GM18499 (cell line): ENCODE results near the gene NRP2.

ENCODE experiments used
- ATAC-seq: cut with Tn5 transposase; IDR thresholded peaks from one replicate; pipeline ENCODE4 v1.9.1; 2021; ENCODE audit warnings: moderate number of reproducible peaks; ENCODE audit not compliant: insufficient read depth, unreplicated experiment

The NRP2 gene

GRCh38 chr2:205685314-205686055 is 3.2 kb downstream of the NRP2 start:
- no peak for ATAC-seq

- ATAC-seq: no peak
Observed at GRCh38 chr2:205686056-205686782, 3.9 kb downstream of the NRP2 start.

GRCh38 chr2:205686783-205687640 is 4.7 kb downstream of the NRP2 start:
- ATAC-seq: no peak

GRCh38 chr2:205687641-205687956 is 5.3 kb downstream of the NRP2 start:
- ATAC-seq: no peak

- ATAC-seq: no peak
Observed at GRCh38 chr2:205688417-205689200, 6.3 kb downstream of the NRP2 start.

GRCh38 chr2:205689820-205690219 is 7.5 kb downstream of the NRP2 start:
- ATAC-seq: no peak

- ATAC-seq: no peak
Observed at GRCh38 chr2:205692104-205692503, 9.8 kb downstream of the NRP2 start.

- ATAC-seq: no peak
Observed at GRCh38 chr2:205694256-205694655, 12.0 kb downstream of the NRP2 start.

- no peak for ATAC-seq
Observed at GRCh38 chr2:205695460-205695991, 13.2 kb downstream of the NRP2 start.

- no peak for ATAC-seq
Observed at GRCh38 chr2:205696331-205696926, 14.1 kb downstream of the NRP2 start.

- no peak for ATAC-seq
Observed at GRCh38 chr2:205696927-205697441, 14.7 kb downstream of the NRP2 start.

GRCh38 chr2:205698286-205699268 is 16.3 kb downstream of the NRP2 start:
- ATAC-seq: no peak

- no peak for ATAC-seq
Observed at GRCh38 chr2:205699515-205700289, 17.4 kb downstream of the NRP2 start.

GRCh38 chr2:205700331-205701132 is 18.2 kb downstream of the NRP2 start:
- ATAC-seq: peak; percentile 54

- no peak for ATAC-seq
Observed at GRCh38 chr2:205701509-205701908, 19.2 kb downstream of the NRP2 start.

- ATAC-seq: no peak
Observed at GRCh38 chr2:205702576-205702975, 20.3 kb downstream of the NRP2 start.
